Stimulated activated CD4-positive, alpha-beta T cell treated with anti-CD3 and anti-CD28 coated beads, Interleukin-4, amount 100 ng/mL, for 48 hours (primary cell): ENCODE results near the gene HOXC9.

Experiments
- DNase-seq, 2 donors: peaks; one replicate each; pipeline ENCODE4 v3.0.0-alpha.2; 2020; ENCODE audit warnings: low read depth in 2 of 2

HOXC9 gene

DNA sequence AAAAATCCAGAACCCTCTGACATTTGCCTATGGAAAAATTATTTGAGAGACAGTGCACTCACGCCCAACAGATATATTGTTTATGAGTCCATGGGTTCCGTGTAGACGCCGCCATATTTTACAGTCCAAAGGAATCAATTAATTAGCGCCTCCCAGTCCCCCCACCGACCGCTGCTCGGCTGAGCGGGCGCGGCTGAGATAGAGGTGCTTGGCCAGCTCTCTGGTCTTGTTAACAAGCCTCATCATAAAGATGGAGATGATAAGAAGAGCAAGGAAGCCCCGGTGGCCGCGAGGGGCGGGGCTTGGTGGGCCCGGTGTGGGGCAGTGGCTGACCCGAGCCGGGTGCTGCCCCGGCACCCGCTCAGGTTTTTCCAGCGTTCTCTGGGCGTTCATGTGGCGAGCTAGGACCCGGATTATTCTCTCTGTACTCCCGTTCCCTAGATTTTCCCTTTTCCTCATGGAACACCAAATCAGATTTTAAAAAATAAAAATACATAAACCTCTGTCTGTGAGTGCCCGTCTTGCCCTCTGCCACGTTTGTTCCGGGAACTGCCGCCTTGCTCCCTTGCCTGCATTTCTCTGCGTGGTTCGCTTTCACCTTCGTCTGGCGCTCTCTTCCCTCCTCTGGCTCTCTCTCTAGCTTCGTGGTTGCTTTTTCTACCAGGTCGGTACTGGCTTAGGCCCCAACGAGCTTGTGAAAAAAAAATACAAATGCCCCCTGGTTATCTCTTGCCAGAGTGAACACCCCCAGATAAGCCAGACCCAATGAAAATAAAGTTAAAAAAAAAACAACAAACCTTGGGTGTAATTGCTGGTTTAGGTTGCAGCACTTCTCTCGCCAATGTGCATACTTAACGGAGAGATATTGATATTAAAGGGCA lies 36.3 kb upstream of the HOXC9 start:
- no peak for DNase-seq

DNA sequence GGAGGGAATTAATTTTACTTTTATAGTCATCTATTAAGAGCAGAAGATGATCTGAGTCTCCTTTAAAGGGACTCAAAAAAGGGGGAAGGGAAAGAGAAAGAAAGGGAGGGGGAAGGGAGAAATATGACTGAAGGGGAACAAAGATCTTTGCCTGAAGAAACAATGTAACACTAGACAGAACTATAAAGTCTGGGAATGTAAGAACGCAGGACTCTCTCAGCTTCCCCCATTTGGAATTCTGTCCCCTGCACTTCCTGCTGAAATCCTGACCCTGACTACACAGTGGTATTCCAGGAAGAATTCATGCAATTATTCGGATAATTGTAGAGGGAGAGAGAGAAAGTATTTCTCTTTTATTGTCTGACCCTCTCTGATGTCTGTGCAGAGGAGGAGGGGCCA lies 35.6 kb upstream of the HOXC9 start:
- no peak for DNase-seq

DNA sequence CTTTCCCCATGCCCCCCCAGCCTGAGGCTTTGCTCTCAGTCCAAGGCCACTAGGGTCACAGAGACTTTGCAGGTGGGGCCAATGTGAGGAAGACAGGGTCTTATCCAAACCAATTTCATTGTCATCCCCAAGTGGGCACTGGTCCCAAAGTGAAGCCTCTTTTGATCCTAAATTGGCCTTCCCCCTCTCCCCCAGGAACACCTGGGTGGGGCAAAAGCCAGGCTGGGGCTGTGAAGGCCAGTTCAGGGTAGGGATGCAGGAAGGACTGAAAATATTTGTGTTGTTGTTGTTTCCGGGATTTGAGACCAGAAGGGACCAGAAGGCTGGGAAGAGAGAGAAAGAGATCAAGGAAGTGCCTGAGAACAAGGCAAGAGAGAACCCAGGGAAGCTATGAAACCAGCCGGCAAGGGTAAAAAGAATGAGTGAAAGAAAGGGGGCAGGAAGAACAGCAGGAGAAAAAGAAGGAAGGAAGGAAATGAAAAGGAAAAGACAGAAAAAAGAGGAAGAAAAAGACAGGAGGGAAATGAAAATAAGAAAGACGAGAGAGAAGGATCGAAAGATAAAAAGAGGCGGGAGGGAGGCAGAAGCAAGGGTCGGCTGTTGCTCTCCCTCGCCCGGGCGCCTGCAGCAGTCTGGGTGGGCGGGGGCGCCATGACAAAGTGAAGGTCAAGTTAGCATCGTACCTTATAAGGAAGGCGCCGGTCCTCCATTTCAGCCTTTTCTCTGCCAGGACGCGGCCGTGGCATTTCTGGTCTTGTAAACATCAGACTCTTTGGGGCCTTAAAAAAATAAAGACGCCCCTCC lies 34.5 kb upstream of the HOXC9 start:
- no peak for DNase-seq

DNA sequence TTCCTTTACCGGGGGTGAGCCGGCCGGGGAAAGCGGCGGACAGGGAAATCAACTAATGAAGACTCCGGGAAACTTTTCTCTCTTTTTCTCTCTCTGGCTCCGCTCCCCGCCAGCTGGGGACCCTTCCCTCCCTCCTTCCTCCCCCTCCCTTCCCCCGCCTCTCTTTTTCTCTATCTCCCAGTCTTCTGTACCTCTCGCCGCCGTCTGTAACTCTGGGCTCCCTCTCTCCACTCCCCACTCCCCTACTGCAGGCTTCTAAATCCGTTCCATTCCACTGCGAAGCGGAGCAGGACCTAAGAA lies 33.9 kb upstream of the HOXC9 start:
- no peak for DNase-seq

DNA sequence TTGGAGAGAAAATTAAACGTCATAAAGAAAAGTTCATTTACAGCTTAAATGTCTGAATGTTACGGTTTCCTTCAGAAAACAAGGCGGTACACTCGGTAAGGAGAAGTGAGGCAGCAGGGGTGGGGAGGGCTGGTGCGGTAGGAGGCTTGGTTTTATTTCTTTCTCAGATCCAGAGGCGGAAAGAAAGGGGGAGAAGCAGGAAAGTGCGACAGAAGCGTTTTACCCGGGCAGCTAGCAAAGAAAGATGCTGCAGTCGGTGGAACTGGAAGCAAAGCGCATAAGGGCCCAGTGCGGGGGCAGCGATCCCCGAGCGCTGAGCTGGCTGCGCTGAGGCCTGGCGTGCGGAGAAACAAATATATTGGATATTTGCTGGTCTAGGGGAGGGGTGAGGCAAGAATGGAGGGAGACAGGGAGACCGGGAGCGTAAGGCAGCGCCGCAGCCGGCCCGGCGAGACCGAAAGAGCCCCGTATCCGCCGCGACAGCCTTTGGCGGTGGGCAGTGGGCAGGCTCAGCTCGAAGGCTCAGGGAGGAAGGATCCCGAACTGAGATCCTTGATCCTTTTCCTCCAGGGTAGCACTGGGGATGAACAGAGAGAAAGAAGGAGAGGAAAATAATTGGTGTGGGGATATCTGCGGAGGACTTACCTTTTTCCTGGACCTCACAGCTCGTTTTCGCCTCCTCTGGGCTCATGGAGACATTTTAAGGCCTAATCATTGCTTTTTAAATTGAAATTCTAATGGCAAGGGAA lies 33.4 kb upstream of the HOXC9 start:
- no peak for DNase-seq

DNA sequence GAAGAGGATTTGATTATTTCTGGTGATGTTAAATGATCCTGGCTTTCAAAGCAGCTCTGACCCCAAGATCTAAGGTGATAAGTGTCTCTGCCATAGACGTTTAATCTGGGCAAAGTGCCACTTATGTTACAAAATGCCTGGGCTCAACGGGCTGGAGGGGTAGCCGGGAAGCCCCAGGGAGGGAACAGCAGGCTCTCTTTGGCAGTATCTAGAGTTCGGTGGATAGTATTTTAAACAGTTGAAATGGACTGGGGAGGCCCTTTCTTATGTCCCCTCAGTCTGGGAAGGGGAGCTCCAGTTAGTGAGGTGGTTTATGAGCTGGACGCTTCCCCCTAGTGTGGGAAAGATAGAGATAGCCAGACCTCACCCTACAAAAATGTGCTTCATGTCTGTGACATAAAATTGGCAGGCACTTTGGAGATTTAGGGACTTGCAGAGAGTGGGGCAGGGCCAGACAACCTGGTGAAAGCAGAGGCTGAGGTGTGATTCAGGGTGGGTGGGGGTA lies 32.5 kb upstream of the HOXC9 start:
- no peak for DNase-seq

DNA sequence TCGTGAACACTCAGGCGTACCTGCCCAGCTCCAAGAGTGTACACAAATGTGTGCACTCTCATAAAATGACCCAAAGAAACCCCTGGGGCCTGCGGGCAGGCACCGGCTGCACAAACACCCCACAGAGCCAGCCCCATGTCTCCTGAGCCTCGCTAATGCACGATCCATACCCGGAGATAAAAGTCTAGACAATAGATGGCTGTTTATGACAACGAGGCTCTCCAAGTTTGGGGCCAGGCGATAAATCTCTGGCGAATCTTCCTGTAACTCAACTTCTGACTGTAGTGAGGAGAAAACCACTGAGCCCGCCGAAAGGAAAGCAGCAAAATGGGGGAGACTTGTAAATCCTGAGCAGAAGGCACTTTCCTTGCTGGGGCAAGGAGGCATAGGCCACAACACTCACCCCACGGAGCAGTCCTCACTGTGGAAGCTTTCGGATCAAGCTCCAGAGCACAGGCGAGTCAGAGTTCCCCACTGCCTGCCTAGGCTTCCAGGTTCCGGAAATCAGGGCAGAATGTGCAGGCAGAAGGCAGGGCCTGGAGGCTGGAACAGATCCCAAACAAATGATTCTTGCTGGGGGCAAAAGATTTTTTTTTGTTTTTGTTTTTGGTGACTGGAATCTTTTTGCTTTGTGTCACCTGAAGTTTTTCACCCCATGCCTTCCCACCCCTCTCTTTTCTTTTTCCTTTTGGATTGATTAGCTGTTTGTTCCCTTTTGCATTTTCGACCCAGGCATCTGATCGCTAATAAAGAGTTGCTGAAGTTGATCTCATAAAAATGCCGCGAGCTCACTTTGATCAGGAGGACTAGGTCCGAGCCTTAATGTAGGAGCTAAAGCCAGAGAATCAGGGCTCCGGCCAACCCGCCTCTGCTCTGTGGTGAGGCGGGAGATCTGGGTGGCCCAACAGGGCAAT lies 31.5 kb upstream of the HOXC9 start:
- no peak for DNase-seq

DNA sequence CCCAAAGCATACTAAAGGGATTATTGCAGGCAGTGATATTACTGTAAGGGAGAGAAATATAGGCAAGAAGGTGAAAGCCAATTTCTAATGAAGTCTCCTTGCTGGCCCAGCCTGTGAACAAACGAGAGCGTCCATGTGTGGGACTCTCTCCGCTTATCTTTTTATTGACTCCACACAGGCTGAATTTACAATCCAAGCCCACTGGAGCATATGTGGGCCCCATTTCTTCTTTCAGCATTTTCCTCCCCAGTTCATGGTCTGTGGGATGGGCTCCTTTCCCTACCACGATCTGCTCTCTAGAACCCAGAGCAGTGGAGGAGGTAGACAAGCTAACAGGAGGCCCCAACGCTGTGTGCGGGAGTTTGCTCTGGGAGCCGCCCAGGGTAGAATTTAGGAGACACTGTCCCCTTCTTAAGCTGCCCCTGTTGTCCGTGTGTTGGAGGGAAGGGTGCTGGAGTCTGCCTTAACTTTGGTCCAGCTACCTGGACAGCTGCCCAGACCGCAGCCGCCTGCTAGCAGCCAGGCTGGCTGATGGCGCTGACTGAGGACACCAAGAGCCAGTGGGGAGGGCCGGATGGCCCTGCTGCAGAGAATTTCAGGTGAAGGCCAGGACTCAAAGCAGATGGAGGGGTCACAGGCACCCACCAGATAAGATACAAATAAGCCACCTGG lies 30.2 kb upstream of the HOXC9 start:
- DNase-seq, result no peak

DNA sequence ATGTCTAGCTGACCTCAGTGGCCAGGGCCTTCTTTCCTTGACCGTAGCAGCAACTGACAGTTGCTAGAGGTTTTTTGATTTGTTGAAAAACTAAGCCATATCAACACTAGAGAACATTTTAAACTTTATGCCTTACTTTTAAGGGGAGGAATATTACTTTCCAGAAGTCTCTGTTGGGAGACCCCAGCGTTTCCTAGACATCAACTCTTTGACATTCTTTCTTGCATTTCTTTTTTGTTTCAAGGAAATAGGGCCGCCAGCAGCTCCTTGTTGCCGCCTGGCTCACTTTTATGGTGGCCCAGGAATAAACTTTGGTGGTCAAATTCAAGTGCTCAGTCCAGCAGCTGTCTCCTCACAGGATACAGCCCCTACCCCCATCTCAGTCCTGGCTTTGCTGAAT lies 29.5 kb upstream of the HOXC9 start:
- no peak for DNase-seq

DNA sequence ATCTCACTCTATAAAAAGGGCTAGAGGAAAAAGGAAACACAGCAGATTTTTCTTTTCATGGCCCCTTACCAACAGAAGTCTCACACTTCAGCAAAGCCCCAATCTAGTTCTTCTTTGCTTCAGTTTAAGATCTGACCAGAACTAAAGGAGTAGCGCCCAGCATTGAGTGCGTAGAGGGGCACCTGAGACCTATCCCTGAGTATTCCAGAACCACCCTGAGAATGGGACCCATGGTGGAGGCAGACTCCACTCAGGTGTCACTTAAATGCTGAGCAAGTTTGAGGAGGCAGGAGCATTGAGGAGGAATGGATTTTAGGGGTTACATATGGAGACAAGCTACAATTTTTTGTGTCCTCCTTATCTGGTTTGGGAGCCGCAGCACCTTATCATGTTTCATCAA lies 28.8 kb upstream of the HOXC9 start:
- DNase-seq, result no peak

DNA sequence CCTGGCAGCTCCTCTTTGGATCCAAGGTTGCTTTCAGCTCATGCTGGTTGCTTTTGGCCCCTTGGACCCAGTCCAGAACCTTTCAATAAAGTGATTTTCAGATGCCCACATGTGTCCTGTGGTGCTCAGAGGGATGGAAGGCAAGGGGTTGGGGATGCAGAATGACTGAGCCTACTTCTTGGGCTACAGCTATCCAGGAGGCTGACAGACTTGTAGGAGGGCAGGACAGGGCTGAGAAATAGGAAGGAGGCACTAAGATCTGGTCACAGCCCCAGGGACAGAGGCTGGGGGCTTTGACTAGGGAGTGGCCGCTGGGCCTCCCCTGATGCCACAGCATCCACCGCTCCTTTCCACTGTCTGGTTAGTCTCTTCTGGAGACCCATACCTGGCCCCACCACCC lies 28.3 kb upstream of the HOXC9 start:
- DNase-seq, result no peak

DNA sequence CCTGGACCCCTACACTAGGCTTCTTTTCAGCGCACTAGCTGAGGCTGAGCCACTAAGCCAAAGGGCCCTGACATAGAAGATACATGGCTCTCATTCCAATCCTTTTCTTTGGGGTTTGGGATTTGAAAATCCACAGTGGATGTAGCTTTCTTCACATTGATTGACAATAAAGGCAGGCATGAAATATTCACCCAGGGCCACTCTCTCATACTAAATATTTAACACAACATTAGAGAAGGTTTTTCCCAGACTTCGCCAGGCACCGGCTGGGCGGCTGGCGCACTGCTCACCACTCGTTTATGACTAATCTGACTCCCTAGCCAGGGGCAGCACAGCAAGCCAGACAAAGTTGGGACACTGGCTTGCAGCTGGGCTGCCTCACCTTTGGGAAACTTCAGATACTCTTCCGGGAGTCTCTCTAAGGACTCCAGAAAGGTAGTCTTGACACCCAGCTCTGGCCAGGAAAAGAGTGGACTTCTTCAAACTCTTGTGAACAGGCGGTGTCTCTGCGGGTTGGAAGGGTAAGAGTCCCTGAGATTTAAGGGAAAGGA lies 27.7 kb upstream of the HOXC9 start:
- no peak for DNase-seq

DNA sequence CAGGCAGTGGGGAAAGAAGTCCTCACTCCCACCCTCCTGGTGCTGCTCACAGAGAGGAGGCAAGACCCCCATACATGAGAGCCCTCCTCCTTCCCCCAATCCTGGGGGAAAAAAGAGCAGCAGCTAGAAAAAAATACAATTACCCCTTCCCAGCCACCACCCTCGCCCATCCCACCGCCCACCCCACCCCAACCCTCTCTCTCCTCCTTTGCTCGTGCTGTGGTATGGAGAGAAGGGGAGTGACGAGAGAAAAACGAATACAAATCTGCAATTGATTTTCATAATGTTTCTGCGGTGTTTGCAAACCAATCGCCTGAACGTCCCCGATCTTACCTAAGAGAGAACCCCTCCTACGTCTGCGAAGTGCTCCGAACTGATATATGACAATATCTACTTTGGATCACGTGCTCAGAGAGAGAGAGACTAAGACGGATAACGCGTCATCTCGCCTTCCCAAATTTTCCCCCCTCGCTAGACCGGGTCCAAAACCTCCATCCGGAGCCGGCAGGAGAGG lies 27.2 kb upstream of the HOXC9 start, which contains the start of gene HOXC11:
HOXC11 (plus strand) TSS at position 405 of the 514 bp plus-strand sequence. CDS start 116 bp downstream, outside the sequence.
- no peak for DNase-seq

DNA sequence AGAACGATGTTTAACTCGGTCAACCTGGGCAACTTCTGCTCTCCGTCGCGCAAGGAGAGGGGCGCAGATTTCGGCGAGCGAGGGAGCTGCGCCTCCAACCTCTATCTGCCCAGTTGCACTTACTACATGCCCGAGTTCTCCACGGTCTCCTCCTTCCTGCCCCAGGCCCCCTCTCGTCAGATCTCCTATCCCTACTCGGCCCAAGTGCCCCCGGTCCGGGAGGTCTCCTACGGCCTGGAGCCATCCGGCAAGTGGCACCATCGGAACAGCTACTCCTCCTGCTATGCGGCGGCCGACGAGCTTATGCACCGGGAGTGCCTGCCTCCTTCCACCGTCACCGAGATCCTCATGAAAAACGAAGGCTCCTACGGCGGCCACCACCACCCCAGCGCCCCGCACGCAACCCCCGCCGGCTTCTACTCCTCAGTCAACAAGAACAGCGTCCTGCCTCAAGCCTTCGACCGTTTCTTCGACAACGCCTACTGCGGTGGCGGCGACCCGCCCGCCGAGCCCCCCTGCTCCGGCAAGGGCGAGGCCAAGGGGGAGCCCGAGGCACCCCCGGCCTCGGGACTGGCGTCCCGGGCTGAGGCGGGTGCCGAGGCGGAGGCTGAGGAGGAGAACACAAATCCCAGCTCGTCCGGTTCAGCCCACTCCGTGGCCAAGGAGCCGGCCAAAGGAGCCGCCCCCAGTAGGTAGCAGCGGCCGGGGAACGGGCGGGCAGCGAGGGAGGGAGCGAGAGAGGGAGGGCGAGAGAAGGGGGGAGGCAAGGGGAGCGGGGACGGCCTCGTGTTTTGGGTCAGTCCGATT lies 26.5 kb upstream of the HOXC9 start:
- DNase-seq, result no peak

DNA sequence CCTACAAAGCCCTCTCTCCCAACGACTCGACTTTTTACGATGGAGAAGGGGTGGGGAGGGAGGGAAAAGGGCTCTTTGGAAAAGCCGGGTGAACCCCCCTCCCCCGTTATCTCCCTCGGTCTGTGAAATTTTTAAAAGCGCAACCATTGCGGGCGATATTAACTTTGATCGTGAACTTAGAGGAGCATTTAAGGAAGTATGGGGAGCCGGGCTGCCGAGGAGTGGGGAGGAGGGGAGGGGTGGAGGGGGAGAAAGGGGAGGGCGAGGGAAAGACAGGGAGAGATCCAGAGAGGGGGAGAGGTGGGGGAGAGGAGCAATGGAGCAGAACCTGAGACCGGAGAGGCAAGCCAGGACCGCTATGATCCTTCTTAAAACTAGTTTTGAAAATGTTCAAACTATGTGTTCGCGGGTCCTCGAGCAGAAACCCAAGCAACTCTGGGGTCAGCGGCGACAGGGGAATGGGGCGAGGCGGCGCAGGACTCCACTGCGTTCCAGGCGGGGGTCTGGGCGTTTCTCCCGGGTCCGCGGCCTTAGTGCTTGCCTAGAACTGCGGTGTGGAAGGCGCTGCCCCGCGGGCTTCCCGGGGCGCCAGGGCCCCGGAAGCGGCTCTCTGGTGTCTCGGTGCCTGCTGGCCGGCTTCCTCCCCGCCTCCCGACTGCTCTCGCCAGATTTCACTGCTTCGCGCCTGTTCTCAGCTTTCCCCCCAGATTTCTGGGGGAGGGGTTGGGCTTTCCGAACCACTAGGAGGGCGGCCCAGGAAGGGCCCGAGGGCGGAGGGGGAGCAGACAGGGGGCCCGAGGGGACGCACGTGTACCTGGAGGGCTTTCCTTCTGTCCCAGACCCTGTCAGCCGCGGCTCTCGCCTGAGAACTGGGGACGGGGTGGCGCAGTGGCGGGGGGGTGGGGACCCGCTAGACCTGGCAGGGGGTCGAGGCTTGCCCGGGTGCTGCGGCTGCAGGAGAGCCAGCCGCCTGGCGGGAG lies 25.6 kb upstream of the HOXC9 start, which contains the start of gene HOTAIR:
HOTAIR (minus strand) TSS at position 871 of the 980 bp plus-strand sequence.
- DNase-seq, result no peak

DNA sequence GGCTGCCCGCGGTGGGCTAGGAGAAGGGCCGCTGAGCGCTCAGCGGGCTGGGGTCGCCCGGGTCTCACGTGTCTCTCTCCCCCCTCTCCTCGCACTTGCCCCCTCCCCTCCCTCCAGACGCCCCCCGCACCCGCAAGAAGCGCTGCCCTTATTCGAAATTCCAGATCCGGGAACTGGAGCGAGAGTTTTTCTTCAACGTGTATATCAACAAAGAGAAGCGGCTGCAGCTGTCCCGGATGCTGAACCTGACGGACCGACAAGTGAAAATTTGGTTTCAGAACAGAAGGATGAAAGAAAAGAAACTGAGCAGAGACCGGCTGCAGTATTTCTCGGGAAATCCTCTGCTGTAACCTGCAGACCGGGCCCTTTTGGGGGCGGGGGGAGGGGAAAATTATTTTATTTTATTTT lies 24.9 kb upstream of the HOXC9 start:
- DNase-seq, result no peak

DNA sequence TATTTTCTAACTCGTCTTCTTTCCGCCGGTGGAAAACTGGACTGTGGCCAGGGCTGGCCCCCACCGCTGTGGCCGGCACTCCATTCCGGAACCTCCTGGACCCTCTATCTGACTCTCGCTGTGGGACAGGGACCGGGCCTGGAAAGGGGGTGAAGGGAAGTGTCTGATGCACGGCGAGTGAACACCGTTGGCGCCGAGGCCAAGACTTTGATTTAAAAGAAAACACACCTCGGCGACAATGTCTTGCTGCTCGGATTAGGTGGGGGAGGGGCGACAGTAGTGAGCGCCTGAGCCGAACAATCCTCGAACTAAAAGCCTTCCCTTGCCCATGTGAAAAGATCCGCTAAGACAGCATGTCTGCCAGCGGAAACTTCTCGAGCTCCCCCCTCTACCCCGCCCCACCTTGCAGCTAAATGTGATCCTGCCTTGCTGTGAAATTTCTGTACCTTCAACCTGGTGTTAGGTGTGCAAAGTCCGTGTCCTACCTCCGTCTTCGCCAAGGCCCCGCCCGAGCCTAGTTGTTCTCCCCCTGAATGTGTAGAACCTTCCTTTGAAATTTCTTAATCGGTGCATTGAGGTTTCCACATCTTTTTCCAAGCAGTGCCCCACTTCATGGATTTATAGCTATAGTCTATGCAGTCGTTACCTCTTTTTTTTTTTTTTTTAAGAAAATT lies 24.3 kb upstream of the HOXC9 start:
- DNase-seq, result no peak
